HG03558 (cell line): ENCODE results near the gene BOD1L1.
A peak's percentile ranks its signal among the peaks of the same experiment; 100 is the strongest.

Source experiments
- ATAC-seq: cut with Tn5 transposase; IDR thresholded peaks from one replicate; pipeline ENCODE4 v1.9.1; 2021; ENCODE audit warnings: moderate number of reproducible peaks; ENCODE audit not compliant: unreplicated experiment; ENCODE audit errors: extremely low read depth

Gene BOD1L1

GRCh38 chr4:13626492-13627177 is 890 bp downstream of the BOD1L1 start:
- no peak for ATAC-seq

GRCh38 chr4:13618212-13618806 is 9.2 kb downstream of the BOD1L1 start:
- no peak for ATAC-seq

- ATAC-seq = no peak
Observed at GRCh38 chr4:13617801-13618200, 9.7 kb downstream of the BOD1L1 start.

- no peak for ATAC-seq
Observed at GRCh38 chr4:13616597-13616996, 10.9 kb downstream of the BOD1L1 start.

GRCh38 chr4:13615161-13615560 is 12.4 kb downstream of the BOD1L1 start:
- peak; percentile 34 for ATAC-seq

GRCh38 chr4:13612569-13612968 is 15.0 kb downstream of the BOD1L1 start:
- no peak for ATAC-seq

- ATAC-seq = peak; percentile 95
Observed at GRCh38 chr4:13611283-13611842, 16.2 kb downstream of the BOD1L1 start.

- no peak for ATAC-seq
Observed at GRCh38 chr4:13605330-13605729, 22.2 kb downstream of the BOD1L1 start.

GRCh38 chr4:13601848-13602247 is 25.7 kb downstream of the BOD1L1 start:
- no peak for ATAC-seq

GRCh38 chr4:13601048-13601447 is 26.5 kb downstream of the BOD1L1 start:
- peak; percentile 54 for ATAC-seq

GRCh38 chr4:13599159-13599558 is 28.4 kb downstream of the BOD1L1 start:
- ATAC-seq = no peak

GRCh38 chr4:13597604-13598003 is 29.9 kb downstream of the BOD1L1 start:
- no peak for ATAC-seq

GRCh38 chr4:13597141-13597540 is 30.4 kb downstream of the BOD1L1 start:
- ATAC-seq = no peak

GRCh38 chr4:13592220-13592619 is 35.3 kb downstream of the BOD1L1 start:
- ATAC-seq = no peak

- ATAC-seq = no peak
Observed at GRCh38 chr4:13590766-13591165, 36.8 kb downstream of the BOD1L1 start.

- no peak for ATAC-seq
Observed at GRCh38 chr4:13588954-13589353, 38.6 kb downstream of the BOD1L1 start.

GRCh38 chr4:13584481-13584880 is 43.0 kb downstream of the BOD1L1 start:
- no peak for ATAC-seq

GRCh38 chr4:13580036-13580435 is 47.5 kb downstream of the BOD1L1 start:
- no peak for ATAC-seq

GRCh38 chr4:13577660-13578059 is 49.9 kb downstream of the BOD1L1 start:
- no peak for ATAC-seq

- no peak for ATAC-seq
Observed at GRCh38 chr4:13570916-13571315, 56.6 kb downstream of the BOD1L1 start.

GRCh38 chr4:13567125-13567524 is 60.4 kb downstream of the BOD1L1 start:
- no peak for ATAC-seq

GRCh38 chr4:13562876-13563275 is 64.6 kb downstream of the BOD1L1 start:
- ATAC-seq = no peak
